Neural cell (in vitro differentiated cells): Measurements from ENCODE around the gene ATP13A3. TPM values are rescaled to one million over a fixed set of nuclear protein-coding genes. Genes with fewer than 3 reads are reported as not detected.

Experiments used
- H2AFZ ChIP-seq: fragments of 200-600, 300-800 bp; sonication (generic), shearing (Covaris generic); 2 replicates; pipeline ENCODE4 v1.6.0; 2014; ENCODE audit warnings: low read depth, mild to moderate bottlenecking, antibody characterized with exemption, low read length, moderate library complexity
- H3F3A ChIP-seq: fragments of 200-600 bp; shearing (Covaris generic); 2 replicates; pipeline ENCODE4 v1.6.1; 2016; ENCODE audit warnings: mild to moderate bottlenecking, moderate library complexity, mixed read lengths, antibody characterized with exemption, low read length; ENCODE audit not compliant: insufficient read depth, poor library complexity, severe bottlenecking
- H3K27ac ChIP-seq: fragments of 200-600, 300-800 bp; sonication (generic), shearing (Covaris generic); 2 replicates; pipeline ENCODE4 v1.5.1; 2014; ENCODE audit warnings: mild to moderate bottlenecking, low read length, moderate library complexity
- H3K27me3 ChIP-seq: fragments of 300-800, 200-600 bp; sonication (generic), shearing (Covaris generic); 2 replicates; pipeline ENCODE4 v1.6.0; 2014; ENCODE audit warnings: mild to moderate bottlenecking, low read depth, low read length, moderate library complexity; ENCODE audit not compliant: insufficient read depth
- H3K36me3 ChIP-seq: fragments of 300-800, 200-600 bp; sonication (generic), shearing (Covaris generic); 2 replicates; pipeline ENCODE4 v1.5.1; 2014; ENCODE audit warnings: mild to moderate bottlenecking, antibody characterized with exemption, low read length, moderate library complexity; ENCODE audit not compliant: insufficient read depth
- H3K4me2 ChIP-seq: fragments of 300-800, 200-600 bp; sonication (generic), shearing (Covaris generic); 2 replicates; pipeline ENCODE4 v1.6.0; 2014; ENCODE audit warnings: mild to moderate bottlenecking, low read length
- H3K4me3 ChIP-seq: fragments of 300-800, 200-600 bp; sonication (generic), shearing (Covaris generic); 2 replicates; pipeline ENCODE4 v1.5.1; 2014; ENCODE audit warnings: mild to moderate bottlenecking, low read length, moderate library complexity
- H3K79me2 ChIP-seq: fragments of 200-600 bp; shearing (Covaris generic); replicated peaks from 2 replicates; pipeline ENCODE4 v1.6.0; 2014; ENCODE audit warnings: mild to moderate bottlenecking, low read length, moderate library complexity; ENCODE audit not compliant: insufficient read depth
- H3K9ac ChIP-seq: fragments of 300-800, 200-600 bp; sonication (generic), shearing (Covaris generic); 2 replicates; pipeline ENCODE4 v1.6.1; 2016; ENCODE audit warnings: mild to moderate bottlenecking, low read length, mixed read lengths
- H3K9me2 ChIP-seq: fragments of 200-600 bp; shearing (Covaris generic); 2 replicates; pipeline ENCODE4 v1.6.1; 2016; ENCODE audit warnings: mild to moderate bottlenecking, low read length, mixed read lengths; ENCODE audit not compliant: insufficient read depth
- H3K9me3 ChIP-seq: fragments of 200-600, 300-800 bp; sonication (generic), shearing (Covaris generic); 2 replicates; pipeline ENCODE4 v1.6.1; 2016; ENCODE audit warnings: mild to moderate bottlenecking, mixed run types, low read length, moderate library complexity, mixed read lengths
- H4K20me1 ChIP-seq: fragments of 200-600 bp; shearing (Covaris generic); 2 replicates; pipeline ENCODE4 v1.6.1; 2016; ENCODE audit warnings: mild to moderate bottlenecking, mixed run types; ENCODE audit not compliant: insufficient read depth
- EP300 ChIP-seq: fragments of 450-650 bp; conservative IDR thresholded peaks from 2 replicates; pipeline ENCODE4 v1.6.1; 2014; ENCODE audit warnings: antibody characterized with exemption, mild to moderate bottlenecking, moderate library complexity; ENCODE audit not compliant: poor library complexity, severe bottlenecking
- EZH2 ChIP-seq: fragments of 200-600, 300-800 bp; shearing (Covaris generic), sonication (generic); IDR thresholded peaks from 2 replicates; pipeline ENCODE4 v1.6.1; 2014; ENCODE audit warnings: antibody characterized with exemption, low read length, borderline replicate concordance, mild to moderate bottlenecking; ENCODE audit not compliant: insufficient read depth, poor library complexity, severe bottlenecking
- MXI1 ChIP-seq: fragments of 450-650 bp; conservative IDR thresholded peaks from 2 replicates; pipeline ENCODE4 v1.6.1; 2014; ENCODE audit warnings: antibody characterized with exemption, mild to moderate bottlenecking; ENCODE audit not compliant: poor library complexity, severe bottlenecking
- POLR2AphosphoS5 ChIP-seq: IDR thresholded peaks from 2 replicates; pipeline ENCODE4 v1.6.1; 2012
- RAD21 ChIP-seq: fragments of 450-650 bp; conservative IDR thresholded peaks from 2 replicates; pipeline ENCODE4 v1.6.1; 2014; ENCODE audit warnings: antibody characterized with exemption, mild to moderate bottlenecking, moderate library complexity
- REST ChIP-seq: IDR thresholded peaks from 2 replicates; pipeline ENCODE4 v1.6.1; 2012; ENCODE audit warnings: borderline replicate concordance
- SMC3 ChIP-seq: fragments of 450-650 bp; conservative IDR thresholded peaks from 2 replicates; pipeline ENCODE4 v1.6.1; 2014; ENCODE audit warnings: antibody characterized with exemption, mild to moderate bottlenecking, moderate library complexity; ENCODE audit not compliant: poor library complexity
- TAF1 ChIP-seq: IDR thresholded peaks from 2 replicates; pipeline ENCODE4 v1.6.1; 2012; ENCODE audit warnings: low read depth
- polyA plus RNA-seq: library from polyadenylated mRNA; depleted of rRNA; stranded (reverse); fragments of >200 nt; gene quantifications from 2 replicates; pipeline ENCODE4 v1.2.3, GENCODE V29; 2014
- TF ChIP-seq, protein P1 (sequence below): fragments of 450-650 bp; IDR thresholded peaks from 2 replicates; pipeline ENCODE4 v1.5.1; 2014; ENCODE audit warnings: antibody characterized with exemption, mild to moderate bottlenecking, moderate library complexity; ENCODE audit not compliant: poor library complexity, severe bottlenecking

Gene ATP13A3
- polyA plus RNA-seq, 1 donor from 2014 or later: 64.7 TPM

DNA sequence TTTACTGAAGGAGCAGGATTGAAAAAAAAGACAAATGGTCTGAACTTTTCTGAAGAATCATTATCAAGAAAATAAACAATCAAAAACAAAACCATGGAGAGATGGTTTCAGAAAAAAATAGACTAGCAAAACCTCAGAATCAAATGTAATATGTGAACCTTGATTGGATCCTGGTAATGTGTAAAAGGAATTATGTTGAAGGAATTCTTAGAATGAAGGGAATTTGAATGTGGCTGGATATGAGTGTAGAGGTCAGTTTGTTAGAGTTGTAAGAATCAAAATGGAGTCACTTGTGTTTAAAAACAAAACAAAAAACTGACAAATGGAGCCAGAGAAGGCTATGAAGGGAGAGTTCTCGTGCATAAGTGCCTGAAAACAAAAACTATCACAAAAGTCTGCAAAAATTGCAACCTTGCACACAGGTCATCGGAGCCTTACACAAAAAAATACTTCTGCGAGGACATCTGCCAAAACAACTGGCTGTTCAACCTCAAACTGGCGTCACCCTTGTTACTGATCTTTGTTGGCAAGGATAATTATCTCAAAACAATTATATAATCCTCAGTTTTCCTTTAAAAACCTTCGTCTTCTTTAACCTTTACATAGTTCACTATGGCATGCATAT is 19.1 kb upstream of the ATP13A3 start:
- Histone ChIP-seq H3K36me3 (no peaks in the 10 kb centered on the region), H3K27me3 (no peaks in the 10 kb centered on the region), H3F3A (no peaks in the 10 kb centered on the region), H3K4me2 (no peak overlapping the region), H3K79me2 (no peaks in the 10 kb centered on the region), H3K9me2 (no peaks in the 10 kb centered on the region), H2AFZ (no peak overlapping the region), H3K9ac (no peak overlapping the region), H4K20me1 (no peaks in the 10 kb centered on the region), H3K9me3 (no peaks in the 10 kb centered on the region), H3K4me3 (no peak overlapping the region), H3K27ac (no peak overlapping the region)
- TF ChIP-seq TAF1: no peak
- no peak for TF ChIP-seq EP300
- no peak for TF ChIP-seq POLR2AphosphoS5
- TF ChIP-seq MXI1: no peak
- TF ChIP-seq, protein P1, sequence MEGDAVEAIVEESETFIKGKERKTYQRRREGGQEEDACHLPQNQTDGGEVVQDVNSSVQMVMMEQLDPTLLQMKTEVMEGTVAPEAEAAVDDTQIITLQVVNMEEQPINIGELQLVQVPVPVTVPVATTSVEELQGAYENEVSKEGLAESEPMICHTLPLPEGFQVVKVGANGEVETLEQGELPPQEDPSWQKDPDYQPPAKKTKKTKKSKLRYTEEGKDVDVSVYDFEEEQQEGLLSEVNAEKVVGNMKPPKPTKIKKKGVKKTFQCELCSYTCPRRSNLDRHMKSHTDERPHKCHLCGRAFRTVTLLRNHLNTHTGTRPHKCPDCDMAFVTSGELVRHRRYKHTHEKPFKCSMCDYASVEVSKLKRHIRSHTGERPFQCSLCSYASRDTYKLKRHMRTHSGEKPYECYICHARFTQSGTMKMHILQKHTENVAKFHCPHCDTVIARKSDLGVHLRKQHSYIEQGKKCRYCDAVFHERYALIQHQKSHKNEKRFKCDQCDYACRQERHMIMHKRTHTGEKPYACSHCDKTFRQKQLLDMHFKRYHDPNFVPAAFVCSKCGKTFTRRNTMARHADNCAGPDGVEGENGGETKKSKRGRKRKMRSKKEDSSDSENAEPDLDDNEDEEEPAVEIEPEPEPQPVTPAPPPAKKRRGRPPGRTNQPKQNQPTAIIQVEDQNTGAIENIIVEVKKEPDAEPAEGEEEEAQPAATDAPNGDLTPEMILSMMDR: no peak

GRCh38 chr3:194504861-194505260 is 18.1 kb upstream of the ATP13A3 start:
- Histone ChIP-seq H3K9ac (no peak overlapping the region), H3K27me3 (no peaks in the 10 kb centered on the region), H3K9me2 (no peaks in the 10 kb centered on the region), H3K4me3 (no peak overlapping the region), H2AFZ (no peak overlapping the region), H3F3A (no peaks in the 10 kb centered on the region), H3K4me2 (no peak overlapping the region), H3K36me3 (no peaks in the 10 kb centered on the region), H3K27ac (no peak overlapping the region), H3K79me2 (no peaks in the 10 kb centered on the region), H4K20me1 (no peaks in the 10 kb centered on the region), H3K9me3 (no peaks in the 10 kb centered on the region)
- TF ChIP-seq POLR2AphosphoS5 (no peak), MXI1 (no peak)

DNA sequence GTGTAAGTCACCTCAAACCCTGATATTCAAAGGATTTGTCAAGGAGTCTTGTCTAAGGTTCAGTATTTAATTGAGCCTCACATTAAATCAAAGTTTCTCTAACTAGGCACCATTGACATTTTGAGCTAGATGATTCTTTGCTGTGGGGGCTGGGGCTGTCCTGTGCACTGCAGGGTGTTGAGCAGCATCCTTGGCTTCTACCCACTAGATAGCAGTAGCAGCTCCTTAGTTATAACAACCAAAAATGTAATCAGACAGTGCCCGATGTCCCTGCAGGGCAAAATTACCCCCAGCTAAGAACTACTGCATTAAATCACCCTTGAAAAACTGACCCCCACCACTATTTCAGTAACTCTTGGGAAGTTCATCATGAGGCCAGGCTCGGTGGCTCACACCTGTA is 17.3 kb upstream of the ATP13A3 start:
- Histone ChIP-seq H3K9me3 (no peaks in the 10 kb centered on the region), H3K9ac (no peak overlapping the region), H2AFZ (no peak overlapping the region), H3K9me2 (no peaks in the 10 kb centered on the region), H3K27me3 (no peaks in the 10 kb centered on the region), H3K27ac (no peak overlapping the region), H3K79me2 (no peaks in the 10 kb centered on the region), H3K4me3 (no peak overlapping the region), H3K4me2 (no peak overlapping the region), H3K36me3 (no peaks in the 10 kb centered on the region), H4K20me1 (no peaks in the 10 kb centered on the region), H3F3A (no peaks in the 10 kb centered on the region)
- TF ChIP-seq, protein P1: no peak
- TF ChIP-seq REST: no peak
- no peak for TF ChIP-seq TAF1
- no peak for TF ChIP-seq MXI1
- TF ChIP-seq EP300: no peak
- TF ChIP-seq EZH2: no peak
- no peak for TF ChIP-seq POLR2AphosphoS5
- TF ChIP-seq RAD21: no peak
- TF ChIP-seq SMC3: no peak
